ENCODE measurements around the gene FADS2.

Gene FADS2

DNA sequence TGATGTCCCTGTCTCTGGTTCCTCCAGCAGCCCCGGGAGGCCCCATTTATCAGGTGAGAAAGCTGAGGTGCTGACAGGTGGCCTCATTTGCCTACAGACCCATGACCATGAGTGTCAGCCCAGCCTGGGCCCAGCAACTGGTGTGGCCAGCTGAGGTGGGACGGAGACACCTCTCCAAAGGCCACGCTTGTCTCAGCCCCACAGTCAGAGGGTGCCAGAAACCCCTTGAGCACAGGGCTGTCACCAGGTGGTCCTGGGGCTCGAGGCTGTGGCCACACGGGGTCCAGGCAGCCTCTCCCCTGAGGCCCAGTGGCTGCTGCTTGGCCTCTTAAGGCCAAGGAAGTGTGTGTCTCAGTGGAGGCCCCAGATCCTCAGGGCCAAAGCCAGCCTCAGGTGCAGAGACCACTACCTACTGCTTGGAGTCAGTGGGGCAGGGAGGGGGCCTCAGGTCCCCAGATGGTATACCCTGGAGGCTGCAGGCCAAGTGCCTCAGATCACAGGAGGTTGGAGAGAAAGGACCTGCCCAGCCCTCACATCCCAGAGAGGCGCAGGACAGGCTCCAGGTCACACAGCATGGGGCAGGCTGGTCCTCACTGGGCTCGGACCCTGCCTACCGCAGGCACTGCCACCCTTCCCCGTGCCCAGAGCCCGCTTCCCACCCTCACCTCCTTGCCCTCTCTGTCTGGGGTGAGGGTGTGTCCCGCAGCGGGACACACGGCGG is 77.9 kb downstream of the FADS2 start:
- DNase-seq (ENCODE audit: low read depth in 3 of 3) = no peak

DNA sequence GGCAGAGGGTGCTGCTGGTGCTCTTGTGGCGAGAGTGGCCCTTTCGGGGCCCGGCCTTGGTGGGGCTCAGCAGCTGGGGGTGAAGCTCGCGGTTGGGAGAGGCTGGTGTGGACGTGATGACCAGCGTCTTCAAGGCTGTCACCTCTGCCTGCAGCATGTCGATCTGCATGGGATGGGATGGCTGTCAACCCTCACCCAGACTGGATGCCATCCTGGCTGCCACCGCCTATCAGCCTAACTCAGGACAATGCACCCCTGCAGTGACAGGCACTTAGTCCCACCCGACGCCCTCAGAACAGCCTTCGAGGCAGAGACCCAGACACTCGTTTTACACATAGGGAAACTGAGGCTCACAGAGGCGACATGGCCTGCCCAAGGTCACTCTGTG is 78.4 kb downstream of the FADS2 start:
- no peak for DNase-seq (ENCODE audit: low read depth in 3 of 3)

DNA sequence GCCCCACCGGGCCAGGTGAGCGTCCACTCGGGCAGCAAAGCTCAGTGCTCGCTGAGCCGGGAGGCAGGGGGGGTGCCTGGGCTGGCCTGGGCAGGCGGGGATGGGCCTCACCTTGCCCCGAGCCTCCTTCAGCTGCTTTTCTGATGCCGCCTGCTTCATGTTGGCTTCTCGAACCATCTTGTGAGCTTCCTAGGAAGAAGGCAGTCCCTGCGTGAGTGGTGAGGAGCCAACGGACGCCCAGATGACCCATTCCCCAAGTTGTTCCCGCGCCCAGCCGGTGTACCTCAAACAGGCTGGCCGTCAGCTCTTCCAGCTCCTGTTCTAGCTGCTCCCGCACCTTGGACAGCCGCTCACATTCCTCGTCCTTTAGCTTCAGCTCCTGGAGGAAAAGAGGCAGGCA is 79.2 kb downstream of the FADS2 start:
- no peak for DNase-seq (ENCODE audit: low read depth in 3 of 3)

DNA sequence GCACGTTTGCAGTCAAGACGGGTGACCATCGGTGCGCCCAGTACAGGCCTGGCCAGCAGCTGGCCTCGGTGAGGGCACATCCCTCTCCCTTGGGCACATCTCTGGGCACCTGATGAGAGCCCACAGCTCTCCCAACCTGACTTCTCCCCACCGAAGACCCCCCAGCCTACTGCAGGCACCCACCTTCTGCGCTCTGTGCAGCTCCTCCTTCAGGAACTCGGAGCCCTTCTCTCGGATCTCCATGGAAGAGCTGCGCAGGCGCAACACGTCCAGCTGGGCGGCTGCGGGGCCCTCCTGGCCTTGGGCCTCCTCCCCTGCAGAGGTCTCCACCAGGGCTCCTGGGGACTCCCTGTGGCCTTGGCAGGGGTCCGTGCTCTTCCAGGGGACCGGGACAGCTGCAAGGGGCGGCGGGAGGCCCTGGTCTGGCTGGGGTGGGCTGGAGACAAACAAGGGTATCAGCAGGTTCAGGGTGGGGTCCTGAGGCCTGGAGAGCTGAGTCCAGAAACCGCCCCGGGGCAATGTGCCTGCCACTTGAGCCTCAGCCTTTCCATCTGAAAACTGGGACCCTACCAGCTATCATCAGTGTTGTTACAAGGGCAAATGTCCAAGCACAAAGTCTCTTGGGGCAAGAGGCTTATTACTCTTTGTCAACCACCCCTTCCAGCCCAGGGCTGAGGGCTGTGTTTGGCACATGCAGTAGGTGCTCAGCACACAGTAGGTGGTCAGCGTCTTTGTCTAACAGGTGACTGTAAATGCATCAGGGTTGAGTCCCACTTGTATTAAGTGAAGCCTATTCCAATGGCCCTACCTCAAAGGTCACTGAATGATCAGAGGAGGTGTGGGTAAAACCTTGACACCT is 80.0 kb downstream of the FADS2 start:
- DNase-seq (ENCODE audit: low read depth in 3 of 3) = no peak

DNA sequence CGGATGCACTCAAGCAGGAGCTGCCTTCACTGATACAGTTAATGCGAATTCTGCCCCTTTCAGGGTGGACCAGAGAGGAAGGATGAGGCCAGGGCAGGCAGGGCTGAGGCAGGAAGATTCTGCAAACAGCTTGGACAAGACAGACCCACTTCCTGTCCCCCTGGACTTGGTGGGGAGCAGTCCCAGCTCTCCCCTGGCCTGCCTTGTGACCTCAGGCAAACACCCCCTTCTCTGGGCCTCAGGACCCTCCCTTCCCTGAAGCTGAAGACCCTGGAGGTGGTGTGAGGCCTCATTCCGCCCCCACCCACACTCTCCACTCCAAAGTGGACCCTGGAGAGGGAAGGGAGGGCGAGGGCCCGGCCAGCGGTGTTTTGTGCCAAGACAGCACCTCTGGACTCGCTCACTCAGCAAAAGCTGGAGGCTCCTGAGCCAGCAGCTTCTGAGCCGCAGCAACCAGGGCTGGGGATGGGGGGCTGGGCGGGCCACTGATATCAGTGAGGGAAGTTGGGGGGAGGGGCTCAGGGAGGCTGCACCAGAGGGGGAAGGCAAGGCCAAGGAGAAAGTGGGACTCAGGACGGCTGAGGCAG is 80.7 kb downstream of the FADS2 start:
- no peak for DNase-seq (ENCODE audit: low read depth in 3 of 3)

DNA sequence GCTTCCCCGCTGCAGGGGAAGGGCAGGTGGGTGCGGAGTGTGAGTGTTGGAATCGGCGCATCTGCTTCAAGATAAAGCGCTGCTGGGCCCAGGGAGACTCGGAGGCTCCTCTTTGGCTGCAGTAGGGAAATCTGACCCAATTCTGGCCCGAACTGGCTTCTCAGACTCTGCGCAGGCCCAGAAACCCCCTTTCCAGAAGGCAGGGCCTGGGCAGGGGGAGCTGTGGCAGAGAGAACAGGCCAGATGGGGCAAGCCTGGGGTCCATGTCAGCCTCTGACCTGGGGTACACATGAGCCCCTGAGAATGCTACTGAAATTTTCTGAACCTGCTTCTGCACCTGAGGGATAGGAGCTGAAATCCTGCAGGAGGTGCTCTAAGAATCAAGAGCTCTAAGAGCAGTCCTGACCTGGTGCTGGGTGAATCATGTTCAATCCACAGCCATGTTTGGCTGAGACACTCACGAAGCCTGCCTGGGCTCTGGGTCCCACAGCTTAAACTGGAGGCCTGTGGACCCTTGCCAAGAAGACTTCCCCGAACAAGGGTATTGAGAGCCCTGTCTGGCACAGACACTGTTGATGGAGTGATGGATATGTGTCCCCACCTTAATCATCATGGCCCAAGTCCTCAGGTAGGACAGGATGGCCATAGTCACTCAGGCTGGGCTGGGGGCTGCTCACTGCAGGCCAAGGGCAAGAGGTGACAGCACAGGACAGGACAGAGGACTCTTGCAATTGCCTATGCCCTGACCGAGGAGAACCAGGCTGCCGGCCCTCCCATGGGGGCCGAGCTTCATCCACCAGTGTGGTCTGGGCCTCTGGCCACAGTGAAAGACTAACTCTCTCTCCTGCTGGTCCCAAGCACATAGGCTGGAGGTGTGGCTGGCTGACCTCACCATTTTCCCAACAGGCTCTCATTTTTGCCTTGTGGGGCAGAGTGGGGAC is 82.4 kb downstream of the FADS2 start:
- DNase-seq (ENCODE audit: low read depth in 3 of 3) = no peak

DNA sequence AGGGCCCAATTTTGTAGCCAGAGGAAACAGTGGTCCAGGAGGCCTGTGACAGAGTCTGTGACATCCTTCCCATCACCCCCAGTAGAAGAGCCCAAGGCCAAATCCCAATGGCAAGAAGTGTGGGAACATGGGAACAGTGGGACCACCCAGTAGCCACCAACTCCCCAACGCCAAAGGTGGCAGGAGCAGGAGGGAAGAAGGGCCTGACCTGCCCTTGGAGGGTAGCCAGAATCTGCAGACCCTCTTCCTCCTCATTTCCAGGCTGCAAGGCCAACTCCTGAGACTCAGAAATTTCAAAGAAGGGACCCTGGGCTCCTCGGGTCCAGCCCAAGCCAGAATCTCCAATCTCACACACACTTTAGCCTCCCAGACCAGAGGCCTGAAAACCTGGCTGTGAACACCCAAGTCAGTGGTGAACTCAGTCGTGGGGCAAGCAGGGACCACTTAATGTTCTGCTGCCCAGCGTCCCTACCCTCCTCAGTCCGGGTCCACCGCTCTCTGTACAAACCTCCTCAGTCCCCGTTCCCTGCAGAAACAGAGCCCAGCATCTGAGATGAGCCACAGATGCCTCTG is 83.1 kb downstream of the FADS2 start:
- DNase-seq (ENCODE audit: low read depth in 3 of 3) = no peak

DNA sequence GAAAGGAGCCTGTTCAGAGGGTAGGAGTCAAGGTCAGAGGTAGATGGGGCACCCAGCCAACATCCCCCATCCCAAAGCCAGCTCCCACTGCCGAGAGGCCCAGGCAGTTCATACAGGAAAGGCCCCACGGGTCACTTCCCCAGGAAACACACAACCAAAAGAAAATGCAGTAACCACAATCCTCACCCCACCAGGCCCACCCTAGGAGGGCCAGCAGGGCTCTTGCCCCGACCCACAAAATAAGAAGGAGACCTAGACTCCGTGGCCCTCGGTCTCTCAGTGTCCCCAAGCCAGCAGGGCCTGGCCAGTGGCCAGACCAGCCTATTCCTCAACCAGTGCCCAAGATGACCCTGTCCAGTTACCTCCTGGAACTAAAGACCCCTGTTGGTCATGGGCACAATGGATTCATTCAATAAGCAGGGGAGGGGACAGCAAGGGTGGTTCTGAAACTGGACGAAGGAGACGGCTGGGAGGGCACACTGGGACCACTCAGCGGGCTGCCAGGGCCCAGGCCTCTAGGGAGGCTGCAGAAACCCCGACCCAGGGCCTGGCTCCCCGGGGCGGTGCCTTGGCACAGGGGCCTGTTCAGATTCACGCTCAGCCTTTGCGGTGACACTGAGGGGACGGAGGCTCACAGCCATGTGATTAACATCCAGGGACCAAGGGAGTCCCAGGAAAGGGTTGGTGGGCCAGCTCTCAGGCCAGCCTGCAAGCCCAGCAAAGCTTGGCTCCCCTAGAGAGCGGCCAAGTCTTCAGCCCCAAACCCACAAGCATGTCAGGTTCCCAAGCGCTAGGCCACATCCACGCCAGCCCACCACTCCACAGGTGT is 83.8 kb downstream of the FADS2 start:
- no peak for DNase-seq (ENCODE audit: low read depth in 3 of 3)

DNA sequence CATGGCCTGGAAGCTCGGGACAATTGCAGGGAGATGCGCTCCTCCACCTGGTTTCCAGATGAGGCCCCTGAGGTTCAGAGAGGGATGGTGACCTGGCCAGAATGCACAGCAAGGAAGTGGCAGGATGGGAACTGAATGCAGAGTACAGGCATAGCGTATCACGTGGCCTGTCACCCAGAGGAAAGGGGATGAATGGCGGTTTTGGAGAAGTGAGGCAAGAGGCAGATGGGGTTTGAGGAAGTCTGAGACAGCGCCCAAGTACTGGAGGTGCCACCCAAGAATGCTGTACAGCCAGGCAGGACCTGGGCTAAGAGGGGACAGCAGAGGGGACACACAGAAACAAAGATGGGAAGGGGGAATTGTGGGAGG is 84.4 kb downstream of the FADS2 start:
- DNase-seq (ENCODE audit: low read depth in 3 of 3) = no peak

DNA sequence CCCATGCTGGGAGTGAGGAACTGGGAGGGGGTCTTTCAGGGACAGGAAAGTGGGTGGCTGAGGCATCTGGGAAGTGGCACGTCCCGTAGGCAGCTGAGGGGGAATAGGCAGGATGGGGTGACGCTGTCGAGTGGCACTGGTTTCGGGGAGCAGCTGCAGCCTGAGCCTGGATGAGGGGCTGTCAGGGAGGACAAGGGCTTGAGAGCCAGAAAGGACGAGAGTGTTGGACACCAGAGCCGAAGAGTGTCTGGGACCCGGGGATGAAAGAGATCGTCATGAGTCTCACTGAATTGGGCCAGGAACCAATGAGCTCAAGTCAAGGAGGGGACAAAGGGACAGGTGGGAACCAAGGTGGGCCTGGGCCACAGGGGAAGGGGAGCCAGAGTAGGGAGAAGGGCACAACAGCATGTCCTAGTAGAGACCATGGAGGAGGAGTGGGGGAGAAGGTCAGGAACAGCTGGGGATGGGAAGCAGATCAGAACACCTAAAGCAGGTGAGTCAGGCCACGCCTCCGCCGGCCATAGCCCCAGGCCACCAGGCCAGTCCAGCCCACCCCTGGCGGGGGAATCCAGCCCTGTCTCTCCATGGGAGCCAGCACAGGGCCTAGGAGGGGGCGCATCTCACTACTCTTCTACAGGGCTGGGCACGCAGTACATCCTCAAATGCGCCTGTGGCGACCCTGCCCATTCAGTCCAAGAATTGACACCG is 85.0 kb downstream of the FADS2 start:
- DNase-seq (ENCODE audit: low read depth in 3 of 3) = no peak

DNA sequence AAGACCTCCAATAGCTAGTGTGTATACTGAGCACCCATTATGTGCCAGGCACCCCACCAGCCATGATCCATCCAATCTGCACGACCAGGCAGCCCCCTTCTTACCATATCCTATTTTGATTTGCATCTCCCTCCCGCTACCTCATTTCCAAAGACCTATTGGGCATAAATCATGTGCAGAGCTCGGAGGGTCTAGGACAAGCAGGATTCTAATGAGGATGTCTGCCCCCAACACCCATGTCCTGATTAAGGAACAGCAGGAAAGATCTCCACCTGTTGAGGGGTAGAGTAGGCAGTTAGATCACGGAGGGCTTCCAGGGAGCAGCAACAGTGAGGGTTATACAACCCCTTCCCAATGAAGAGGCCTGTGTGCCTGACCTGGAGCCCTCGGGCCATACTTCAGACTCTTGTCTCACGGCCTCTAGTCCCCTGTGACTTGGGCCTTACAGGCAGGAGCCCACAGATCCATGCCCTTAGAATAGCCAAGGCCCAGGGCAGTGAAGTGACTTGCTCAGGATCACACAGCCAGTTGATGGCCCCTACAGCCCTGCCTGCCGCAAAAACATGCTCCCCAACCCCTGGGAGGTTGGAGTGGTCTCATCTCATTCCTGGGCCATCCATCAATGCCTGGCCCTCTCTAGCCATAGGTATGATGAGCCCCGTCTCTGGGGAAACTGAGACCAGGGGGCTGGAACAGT is 85.7 kb downstream of the FADS2 start:
- DNase-seq (ENCODE audit: low read depth in 3 of 3) = no peak

DNA sequence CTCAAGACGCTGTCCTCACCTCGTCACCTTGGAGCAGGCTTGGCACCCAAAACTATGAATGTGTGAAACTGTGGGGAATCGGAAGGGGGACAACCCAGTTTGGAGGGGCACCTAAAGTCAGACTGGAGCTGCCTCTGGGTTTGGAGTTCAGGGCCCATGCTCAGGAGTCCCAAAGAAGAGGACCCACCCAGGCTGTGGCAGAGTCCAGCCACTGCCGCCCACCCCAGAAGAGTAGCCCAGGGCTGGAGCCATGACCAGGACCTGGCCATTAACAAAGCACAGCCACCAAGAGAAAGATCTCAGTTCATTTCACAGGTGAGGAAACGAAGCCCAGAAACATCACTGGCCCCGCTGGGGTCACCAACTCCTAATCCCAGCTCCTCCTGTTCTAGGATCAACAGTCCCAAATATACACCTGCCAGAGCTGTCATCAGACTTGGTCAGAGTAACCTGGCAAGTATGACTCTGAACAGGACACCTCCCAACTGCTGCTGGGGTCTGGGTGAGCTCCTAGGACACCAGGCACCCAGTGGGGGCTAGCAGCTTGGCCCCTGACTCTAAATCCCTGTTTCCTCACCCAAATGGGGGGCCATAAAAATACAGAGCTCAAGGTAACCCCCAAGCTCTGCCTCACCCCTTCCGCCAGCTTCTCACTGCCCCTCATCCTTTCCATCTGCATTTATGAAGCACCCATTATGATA is 86.5 kb downstream of the FADS2 start:
- no peak for DNase-seq (ENCODE audit: low read depth in 3 of 3)

DNA sequence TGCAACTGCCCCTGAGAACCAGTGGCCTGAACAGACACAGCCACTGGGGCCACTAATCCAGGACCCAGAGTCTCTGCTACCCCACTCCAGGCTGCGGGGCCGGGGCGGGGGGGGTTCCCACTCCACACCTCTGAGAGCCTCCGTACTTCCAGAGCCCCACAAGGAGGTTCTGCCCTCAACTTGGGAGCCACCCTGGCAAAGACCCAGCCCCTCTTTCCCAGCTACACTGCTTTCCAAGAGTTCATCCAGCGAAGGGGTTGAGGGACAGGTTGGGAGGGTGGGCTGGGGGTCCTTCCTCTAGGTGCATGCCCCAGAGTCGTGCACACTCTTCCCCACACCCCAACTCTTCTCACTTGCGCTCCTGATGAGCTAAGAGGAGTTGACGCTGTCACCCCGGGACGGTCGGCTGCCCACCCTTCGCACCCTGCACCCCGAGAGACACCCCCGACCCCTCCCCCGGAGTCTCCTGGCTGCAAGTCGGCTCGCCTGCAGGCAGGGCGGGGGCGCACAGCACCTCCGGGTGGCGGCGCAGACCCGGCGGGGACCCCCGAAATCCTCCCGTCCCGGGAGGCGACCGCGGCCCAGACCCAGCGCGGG is 88.7 kb downstream of the FADS2 start:
- no peak for DNase-seq (ENCODE audit: low read depth in 3 of 3)

All from stimulated activated CD4-positive, alpha-beta T cell treated with anti-CD3 and anti-CD28 coated beads, TNF-alpha, amount 100 ng/mL, for 4 hours (primary cell).